Measurements from ENCODE around the gene GMCL2. TPM values are rescaled to one million over a fixed set of nuclear protein-coding genes. Genes with fewer than 3 reads are reported as not detected.

Gene GMCL2
- total RNA-seq, 1 experiment from 2014 or later = not detected

GRCh38 chr5:178193251-178193809 lies 6.2 kb upstream of the GMCL2 start:
- H3K27ac ChIP-seq (ENCODE audit: insufficient read length, low read depth, low read length) = no peak overlapping the region
- no peak overlapping the region for H4K5ac ChIP-seq (ENCODE audit: insufficient read length, low read depth, low read length)
- H3K23ac ChIP-seq (ENCODE audit: insufficient read length, low read depth, low read length) = no peak overlapping the region
- no peak overlapping the region for H3K4me2 ChIP-seq (ENCODE audit: insufficient read depth, insufficient read length, low read length)
- no peak overlapping the region for H2AFZ ChIP-seq (ENCODE audit: low read length)
- H3K79me1 ChIP-seq (ENCODE audit: insufficient read depth, low read depth, low read length, poor library complexity, severe bottlenecking) = no peaks in the 10 kb centered on the region
- H3T11ph ChIP-seq (ENCODE audit: low read length) = no peak overlapping the region
- TF ChIP-seq, protein P1, sequence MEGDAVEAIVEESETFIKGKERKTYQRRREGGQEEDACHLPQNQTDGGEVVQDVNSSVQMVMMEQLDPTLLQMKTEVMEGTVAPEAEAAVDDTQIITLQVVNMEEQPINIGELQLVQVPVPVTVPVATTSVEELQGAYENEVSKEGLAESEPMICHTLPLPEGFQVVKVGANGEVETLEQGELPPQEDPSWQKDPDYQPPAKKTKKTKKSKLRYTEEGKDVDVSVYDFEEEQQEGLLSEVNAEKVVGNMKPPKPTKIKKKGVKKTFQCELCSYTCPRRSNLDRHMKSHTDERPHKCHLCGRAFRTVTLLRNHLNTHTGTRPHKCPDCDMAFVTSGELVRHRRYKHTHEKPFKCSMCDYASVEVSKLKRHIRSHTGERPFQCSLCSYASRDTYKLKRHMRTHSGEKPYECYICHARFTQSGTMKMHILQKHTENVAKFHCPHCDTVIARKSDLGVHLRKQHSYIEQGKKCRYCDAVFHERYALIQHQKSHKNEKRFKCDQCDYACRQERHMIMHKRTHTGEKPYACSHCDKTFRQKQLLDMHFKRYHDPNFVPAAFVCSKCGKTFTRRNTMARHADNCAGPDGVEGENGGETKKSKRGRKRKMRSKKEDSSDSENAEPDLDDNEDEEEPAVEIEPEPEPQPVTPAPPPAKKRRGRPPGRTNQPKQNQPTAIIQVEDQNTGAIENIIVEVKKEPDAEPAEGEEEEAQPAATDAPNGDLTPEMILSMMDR (conservative IDR thresholded peaks at IDR 0.05) = no peak
- H3K56ac ChIP-seq (ENCODE audit: insufficient read length, low read depth, low read length) = no peak overlapping the region
- no peaks in the 10 kb centered on the region for H3K23me2 ChIP-seq (ENCODE audit: insufficient read length, low read depth, low read length, poor library complexity, severe bottlenecking)
- H4K91ac ChIP-seq (ENCODE audit: insufficient read length, low read depth, low read length) = no peak overlapping the region
- H2BK20ac ChIP-seq (ENCODE audit: low read depth, low read length, poor library complexity, severe bottlenecking) = no peak overlapping the region
- no peak overlapping the region for H4K8ac ChIP-seq (replicated peaks; ENCODE audit: insufficient read length, low read depth, low read length)
- Mint-ChIP-seq H3K36me3 (ENCODE audit: insufficient read depth in 1 of 3, low read depth in 3 of 3) (peaks cover 6 to 20% (median 7%) of the 10 kb centered on the region in 3 experiments), H3K4me3 (no peak overlapping the region), H3K27me3 (ENCODE audit: low read depth) (peaks cover 10% of the 10 kb centered on the region), H3K9me3 (peaks cover 24 to 26% of the 10 kb centered on the region in 2 experiments), H3K4me1 (peaks cover 21 to 23% of the 10 kb centered on the region in 2 experiments), H3K27ac (no peak overlapping the region; a peak in 2 of 7 replicates)
- H3K18ac ChIP-seq (ENCODE audit: insufficient read length, low read depth, low read length) = no peak overlapping the region
- no peak overlapping the region for H2BK5ac ChIP-seq (ENCODE audit: insufficient read length, low read length)
- no peak overlapping the region for H3K9ac ChIP-seq (ENCODE audit: extremely low read depth, insufficient read length, low read length)
- DNase-seq = no peak
- no peak overlapping the region for H3K4ac ChIP-seq (ENCODE audit: low read depth, low read length)
- H3K27me3 ChIP-seq (ENCODE audit: insufficient read depth, low read length) = no peaks in the 10 kb centered on the region
- no peak overlapping the region for H2BK15ac ChIP-seq (ENCODE audit: low read depth, low read length)
- no peak overlapping the region for H3K14ac ChIP-seq (ENCODE audit: insufficient read depth, low read length)
- H2BK12ac ChIP-seq (ENCODE audit: insufficient read length, low read depth, low read length) = no peak overlapping the region
- no peaks in the 10 kb centered on the region for H3K4me1 ChIP-seq (ENCODE audit: insufficient read depth, low read length)
- H2BK120ac ChIP-seq (ENCODE audit: low read depth, low read length, poor library complexity, severe bottlenecking) = no peak overlapping the region
- H4K20me1 ChIP-seq (ENCODE audit: control insufficient read depth, insufficient read depth, insufficient read length) = no peaks in the 10 kb centered on the region
- no peaks in the 10 kb centered on the region for H3K9me3 ChIP-seq (ENCODE audit: control insufficient read depth, low read depth, low read length)
- H3K79me2 ChIP-seq (ENCODE audit: insufficient read depth, low read length) = no peaks in the 10 kb centered on the region
- H2AK5ac ChIP-seq (ENCODE audit: insufficient read length, low read length) = no peak overlapping the region
- no CpG with 5 or more reads among the region's 8 CpGs for WGBS (ENCODE audit: extremely low coverage, insufficient read length, low lambda C conversion rate)

Measured in H9 (cell line).